GM23248 (cell line): ENCODE measurements around the gene HJV. TPM values are rescaled to one million over a fixed set of nuclear protein-coding genes. Genes with fewer than 3 reads are reported as not detected.

ENCODE experiments used
- DNase-seq: peaks from one replicate; pipeline ENCODE4 v3.0.0-alpha.2; 2015
- H2AFZ ChIP-seq: fragments of 200-600 bp; sonication (generic); 2 replicates; pipeline ENCODE4 v1.6.1; 2016; ENCODE audit warnings: antibody characterized with exemption
- H3F3A ChIP-seq: fragments of 200-600 bp; sonication (generic); 2 replicates; pipeline ENCODE4 v1.6.1; 2016; ENCODE audit warnings: mild to moderate bottlenecking, antibody characterized with exemption, mixed run types; ENCODE audit not compliant: insufficient read depth
- H3K27ac ChIP-seq: fragments of 200-600 bp; sonication (generic); 2 replicates; pipeline ENCODE4 v1.5.1; 2016; ENCODE audit warnings: mild to moderate bottlenecking
- H3K27me3 ChIP-seq: fragments of 200-600 bp; sonication (generic); replicated peaks from 2 replicates; pipeline ENCODE4 v1.6.1; 2016; ENCODE audit warnings: mild to moderate bottlenecking; ENCODE audit not compliant: insufficient read depth
- H3K36me3 ChIP-seq: fragments of 200-600 bp; sonication (generic); 2 replicates; pipeline ENCODE4 v1.6.1; 2016; ENCODE audit warnings: low read depth, mild to moderate bottlenecking
- H3K4me1 ChIP-seq: fragments of 200-600 bp; sonication (generic); 2 replicates; pipeline ENCODE4 v1.6.1; 2016; ENCODE audit warnings: mild to moderate bottlenecking; ENCODE audit not compliant: insufficient read depth
- H3K4me2 ChIP-seq: fragments of 200-600 bp; sonication (generic); one replicate; pipeline ENCODE4 v1.6.1; 2016; ENCODE audit warnings: mild to moderate bottlenecking; ENCODE audit not compliant: unreplicated experiment
- H3K4me3 ChIP-seq: fragments of 200-600 bp; sonication (generic); 2 replicates; pipeline ENCODE4 v1.5.1; 2016; ENCODE audit warnings: mild to moderate bottlenecking
- H3K79me2 ChIP-seq: fragments of 200-600 bp; sonication (generic); 2 replicates; pipeline ENCODE4 v1.6.1; 2016; ENCODE audit warnings: mild to moderate bottlenecking; ENCODE audit not compliant: insufficient read depth
- H3K9ac ChIP-seq: fragments of 200-600 bp; sonication (generic); 2 replicates; pipeline ENCODE4 v1.6.1; 2016; ENCODE audit warnings: mild to moderate bottlenecking
- H3K9me2 ChIP-seq: fragments of 200-600 bp; sonication (generic); 2 replicates; pipeline ENCODE4 v1.6.1; 2016; ENCODE audit warnings: mixed run types, mild to moderate bottlenecking, moderate library complexity; ENCODE audit not compliant: insufficient read depth
- H3K9me3 ChIP-seq: fragments of 200-600 bp; sonication (generic); one replicate; pipeline ENCODE4 v1.6.1; 2017; ENCODE audit warnings: low read depth
- H4K20me1 ChIP-seq: fragments of 200-600 bp; sonication (generic); 2 replicates; pipeline ENCODE4 v1.6.0; 2016; ENCODE audit not compliant: insufficient read depth
- EZH2 ChIP-seq: fragments of 200-600 bp; sonication (generic); IDR thresholded peaks from 2 replicates; pipeline ENCODE4 v1.6.1; 2018; ENCODE audit warnings: antibody characterized with exemption, mild to moderate bottlenecking; ENCODE audit not compliant: insufficient read depth, poor library complexity, severe bottlenecking
- EZH2phosphoT487 ChIP-seq: fragments of 200-600 bp; sonication (generic); IDR thresholded peaks from 2 replicates; pipeline ENCODE4 v1.6.1; 2018; ENCODE audit warnings: antibody characterized with exemption, moderate library complexity, mild to moderate bottlenecking, low read depth; ENCODE audit not compliant: insufficient read depth
- WGBS, 2 experiments: methylation state at CpG; one replicate each; pipeline ENCODE4 v1.1.6; 2015 to 2017; ENCODE audit warnings: low lambda C conversion rate in 2 of 2, low coverage in 1 of 2; ENCODE audit errors: missing lambda C conversion rate in 2 of 2; 5-methylcytosine and 5-hydroxymethylcytosine counted together
- in situ Hi-C: fragments of 300-500 bp; cut with MboI; formaldehyde crosslinking; loops from 2 replicates; pipeline ENCODE4 v1.15.0; 2020
- polyA plus RNA-seq: library from polyadenylated mRNA; unstranded; fragments of >200 nt; fragmentation: Nextera tagmentation; extraction: Ambion mirVana; gene quantifications from 2 replicates; pipeline ENCODE4 v1.2.1, GENCODE V29; 2016
- total RNA-seq: library from RNA; depleted of rRNA; stranded (reverse); fragments of >200 nt; shearing (Covaris generic); gene quantifications from 2 replicates; pipeline ENCODE4 v1.2.3, GENCODE V29; 2014

Gene HJV
- total and polyA plus RNA-seq, 2 experiments from 2014 or later, result not detected

- 51 to 57% methylated on average over 6 of the region's 6 CpGs for WGBS, 2 experiments
- no peaks in the 10 kb centered on the region for H3K9me2 ChIP-seq
- H3K9me3 ChIP-seq, result no peaks in the 10 kb centered on the region
- peaks cover 60% of the 10 kb centered on the region for H3F3A ChIP-seq
- peaks cover 40% of the 10 kb centered on the region for H3K79me2 ChIP-seq
- H3K36me3 ChIP-seq, result peaks cover 33% of the 10 kb centered on the region
- H3K27ac ChIP-seq, result no peak overlapping the region; the same call in 1 of the 2 replicates
- H3K4me2 ChIP-seq, result peak overlapping the region; percentile 95
- TF ChIP-seq EZH2 (no peak), EZH2phosphoT487 (no peak)
- H2AFZ ChIP-seq, result no peak overlapping the region
- in situ Hi-C loops, result no loop called here
- H3K9ac ChIP-seq, result peak overlapping the region; percentile 81
- H3K4me3 ChIP-seq, result peak overlapping the region; percentile 91
- peak; percentile 40 for DNase-seq
- H4K20me1 ChIP-seq, result peaks cover 23% of the 10 kb centered on the region; the same call in 1 of the 2 replicates
- H3K27me3 ChIP-seq, result no peaks in the 10 kb centered on the region
- H3K4me1 ChIP-seq, result peaks cover 33% of the 10 kb centered on the region
These were observed 27.7 kb downstream of the HJV start for GRCh38 chr1:145993618-145994390.

- in situ Hi-C loops, result no loop called here
- Histone ChIP-seq H3K9me2 (no peaks in the 10 kb centered on the region), H3K9ac (peak overlapping the region; percentile 81; the same call in 1 of the 2 replicates), H2AFZ (no peak overlapping the region), H3K4me2 (peak overlapping the region; percentile 95), H3K27ac (no peak overlapping the region), H3K4me1 (peaks cover 33% of the 10 kb centered on the region), H4K20me1 (peaks cover 23% of the 10 kb centered on the region; the same call in 1 of the 2 replicates), H3K9me3 (no peaks in the 10 kb centered on the region), H3K27me3 (no peaks in the 10 kb centered on the region), H3F3A (peaks cover 60% of the 10 kb centered on the region), H3K36me3 (peaks cover 33% of the 10 kb centered on the region), H3K4me3 (peak overlapping the region; percentile 91), H3K79me2 (peaks cover 40% of the 10 kb centered on the region)
- TF ChIP-seq EZH2, result no peak
- TF ChIP-seq EZH2phosphoT487, result no peak
- DNase-seq, result no peak
- 93% methylated on average over 5 of the region's 5 CpGs for WGBS, 2 experiments
These were observed 28.4 kb downstream of the HJV start for GRCh38 chr1:145992958-145993617.

- no peak for DNase-seq
- no peaks in the 10 kb centered on the region for H3K9me2 ChIP-seq
- peak overlapping the region; percentile 91 for H3K4me3 ChIP-seq
- no peaks in the 10 kb centered on the region for H3K9me3 ChIP-seq
- H4K20me1 ChIP-seq, result peaks cover 23% of the 10 kb centered on the region; the same call in 1 of the 2 replicates
- peaks cover 33% of the 10 kb centered on the region for H3K36me3 ChIP-seq
- TF ChIP-seq EZH2 (no peak), EZH2phosphoT487 (no peak)
- no peaks in the 10 kb centered on the region for H3K27me3 ChIP-seq
- H3K79me2 ChIP-seq, result peaks cover 40% of the 10 kb centered on the region
- H3K4me2 ChIP-seq, result peak overlapping the region; percentile 95
- H3K27ac ChIP-seq, result no peak overlapping the region
- peaks cover 60% of the 10 kb centered on the region for H3F3A ChIP-seq
- WGBS, 2 experiments, result 92 to 100% methylated on average over 1 of the region's 1 CpG
- peak overlapping the region; percentile 8; the same call in 1 of the 2 replicates for H3K9ac ChIP-seq
- no peak overlapping the region for H2AFZ ChIP-seq
- H3K4me1 ChIP-seq, result peaks cover 32% of the 10 kb centered on the region
- in situ Hi-C loops, result no loop called here
These were observed 29.0 kb downstream of the HJV start for GRCh38 chr1:145992502-145992936.

GRCh38 chr1:145991735-145992412 is 29.7 kb downstream of the HJV start:
- peak overlapping the region; percentile 91; the same call in 1 of the 2 replicates for H3K4me3 ChIP-seq
- H3K79me2 ChIP-seq, result peaks cover 40% of the 10 kb centered on the region
- 0 out of 2 replicates have a peak overlapping the region, but pooled peaks have one; percentile 12 for H3K27ac ChIP-seq
- TF ChIP-seq EZH2 (no peak), EZH2phosphoT487 (no peak)
- peaks cover 33% of the 10 kb centered on the region for H3K36me3 ChIP-seq
- 70 to 72% methylated on average over 10 of the region's 10 CpGs for WGBS, 2 experiments
- no peaks in the 10 kb centered on the region for H3K9me2 ChIP-seq
- H3F3A ChIP-seq, result peaks cover 60% of the 10 kb centered on the region
- H2AFZ ChIP-seq, result no peak overlapping the region
- no peaks in the 10 kb centered on the region for H3K27me3 ChIP-seq
- in situ Hi-C loops, result no loop called here
- H3K9me3 ChIP-seq, result no peaks in the 10 kb centered on the region
- peak overlapping the region; percentile 95 for H3K4me2 ChIP-seq
- no peak for DNase-seq
- peaks cover 23% of the 10 kb centered on the region; the same call in 1 of the 2 replicates for H4K20me1 ChIP-seq
- H3K9ac ChIP-seq, result no peak overlapping the region
- peaks cover 27% of the 10 kb centered on the region for H3K4me1 ChIP-seq
